Measurements from ENCODE around the gene SCAMP3. TPM values are rescaled to one million over a fixed set of nuclear protein-coding genes. Genes with fewer than 3 reads are reported as not detected.
"Not testable (repeated sequence)": the region's sequence is repeated elsewhere in the genome, so short reads cannot be mapped to it uniquely, and the experiment has no call there.

Gene SCAMP3
- polyA plus RNA-seq, 3 donors from 2014 or later: 101 to 182 (median 140) TPM

- Mint-ChIP-seq H3K36me3 (peaks cover 0 to 4% (median 4%) of the 10 kb centered on the region in 3 donors), H3K4me3 (peak overlapping the region; percentile 84 to 93 (median 88)), H3K4me1 (peaks cover 37 to 41% of the 10 kb centered on the region in 2 donors), H3K27ac (peak overlapping the region; percentile 93 to 99 (median 97)), H3K9me3 (peaks cover 0 to 6% (median 2%) of the 10 kb centered on the region in 6 donors), H3K27me3 (ENCODE audit: low read depth in 3 of 3) (peaks cover 14 to 27% (median 19%) of the 10 kb centered on the region in 3 donors)
- no peak for DNase-seq
Observed at GRCh38 chr1:155245163-155245524, 17.0 kb downstream of the SCAMP3 start.

DNA sequence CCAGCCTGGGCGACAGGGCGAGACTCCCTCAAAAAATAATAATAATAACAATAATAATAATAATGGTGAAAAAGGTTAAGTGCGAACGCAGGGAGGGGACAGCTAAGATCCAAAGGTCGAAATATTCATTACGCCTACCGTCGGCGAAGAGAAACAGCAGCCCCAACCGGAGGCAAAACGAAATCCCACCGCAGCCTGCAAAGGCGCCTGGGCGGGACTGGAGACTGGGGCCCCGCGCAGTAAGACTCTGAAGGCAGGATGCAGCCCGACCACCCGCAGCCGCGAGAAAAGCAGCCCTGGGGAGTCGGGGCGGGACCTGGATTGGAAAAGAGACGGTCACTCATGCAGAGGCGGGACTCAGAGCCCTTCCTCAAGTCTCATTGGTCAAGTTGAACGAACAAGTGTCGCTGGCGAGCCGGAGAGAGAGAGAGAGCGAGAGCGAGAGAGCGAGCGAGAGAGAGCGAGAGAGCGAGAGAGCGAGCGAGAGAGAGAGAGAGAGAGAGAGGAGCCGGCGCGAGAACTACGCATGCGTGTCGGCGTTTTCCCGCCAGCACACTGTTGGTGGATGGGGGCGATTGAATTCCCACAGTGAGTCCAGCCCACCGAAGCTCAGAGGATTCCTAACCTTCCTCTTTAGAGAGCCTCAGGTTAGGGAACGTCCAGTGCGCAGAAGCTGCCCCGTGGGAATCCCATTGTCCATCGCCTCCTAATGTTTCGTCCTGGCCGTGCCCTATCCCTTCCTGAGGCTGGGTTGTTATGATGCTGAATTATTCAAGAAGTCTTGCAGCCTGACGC is 17.6 kb downstream of the SCAMP3 start:
- peak overlapping the region; percentile 93 to 99 (median 97) for H3K27ac Mint-ChIP-seq
- peaks cover 0 to 4% (median 4%) of the 10 kb centered on the region in 3 donors for H3K36me3 Mint-ChIP-seq
- H3K4me3 Mint-ChIP-seq: peak overlapping the region; percentile 84 to 93 (median 88)
- peaks cover 14 to 27% (median 19%) of the 10 kb centered on the region in 3 donors for H3K27me3 Mint-ChIP-seq (ENCODE audit: low read depth in 3 of 3)
- H3K9me3 Mint-ChIP-seq: peaks cover 0 to 6% (median 2%) of the 10 kb centered on the region in 6 donors
- peak; percentile 97 to 99 (median 98) for DNase-seq
- H3K4me1 Mint-ChIP-seq: peaks cover 39 to 45% of the 10 kb centered on the region in 2 donors

GRCh38 chr1:155242805-155243358 is 19.3 kb downstream of the SCAMP3 start:
- no peak for DNase-seq
- Mint-ChIP-seq H3K4me3 (peak overlapping the region; percentile 52 to 86 (median 66)), H3K36me3 (peaks cover 0 to 10% (median 4%) of the 10 kb centered on the region in 3 donors), H3K4me1 (peaks cover 41 to 45% of the 10 kb centered on the region in 2 donors), H3K27me3 (ENCODE audit: low read depth in 3 of 3) (peaks cover 12 to 27% (median 19%) of the 10 kb centered on the region in 3 donors), H3K27ac (peak overlapping the region in 5 of 6 donors; percentile 12 to 99 (median 73)), H3K9me3 (peaks cover 0 to 6% (median 2%) of the 10 kb centered on the region in 6 donors)

DNA sequence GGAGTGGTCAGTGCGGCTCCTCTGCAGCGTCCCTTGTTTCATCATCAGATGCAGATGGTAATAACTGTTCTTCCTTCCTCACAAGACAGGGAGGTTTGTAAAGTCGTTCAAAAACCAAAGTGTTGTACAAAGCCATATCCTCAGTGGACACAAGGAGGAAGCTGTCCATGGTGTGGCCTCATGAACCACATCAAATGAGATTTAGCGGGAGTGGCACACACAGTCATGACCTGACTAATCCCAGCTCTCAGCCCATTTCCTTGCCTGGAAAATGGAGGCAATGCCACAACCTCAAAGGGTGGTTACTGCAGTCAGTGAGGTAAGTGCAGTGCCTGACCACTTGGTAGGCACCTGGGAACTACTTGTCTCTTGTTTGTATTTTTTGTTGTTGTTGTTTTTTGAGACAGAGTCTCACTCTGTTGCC is 20.3 kb downstream of the SCAMP3 start:
- Mint-ChIP-seq H3K36me3 (peaks cover under 1 to 16% (median 5%) of the 10 kb centered on the region in 3 donors), H3K4me3 (peak overlapping the region in 3 of 5 donors; percentile 38 to 91 (median 86)), H3K4me1 (peaks cover 41 to 45% of the 10 kb centered on the region in 2 donors), H3K27ac (peak overlapping the region; percentile 60 to 96 (median 87)), H3K27me3 (ENCODE audit: low read depth in 3 of 3) (peaks cover 12 to 27% (median 19%) of the 10 kb centered on the region in 3 donors), H3K9me3 (peaks cover 0 to 6% (median 2%) of the 10 kb centered on the region in 6 donors)
- DNase-seq: no peak

DNA sequence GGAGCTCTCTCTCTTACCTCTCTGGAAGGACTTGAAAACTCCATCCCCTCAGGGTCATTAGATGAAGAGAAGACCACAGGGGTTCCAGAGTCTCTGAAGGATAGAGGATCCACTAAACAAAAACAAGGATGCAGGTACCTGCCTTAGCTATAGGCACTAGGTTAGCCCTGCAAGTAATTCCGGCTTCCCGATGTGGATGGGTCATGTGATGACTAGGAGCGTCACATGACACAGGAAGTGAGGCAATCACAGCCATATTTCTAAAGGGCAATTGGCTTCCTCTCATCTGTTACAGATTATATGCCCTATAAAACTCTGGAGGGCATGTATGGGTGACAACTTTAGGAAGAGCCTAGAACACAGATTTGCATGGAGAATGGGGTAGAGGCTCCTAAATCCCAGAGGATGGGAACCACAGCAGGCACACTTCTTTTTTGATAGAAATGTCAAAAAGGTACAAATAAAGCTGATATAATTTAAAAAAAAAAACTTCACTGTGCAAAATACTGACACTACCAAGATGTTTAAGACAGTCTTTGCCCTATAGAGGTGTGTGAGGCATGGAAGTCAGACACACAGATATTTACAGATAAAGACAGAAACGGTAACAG is 21.0 kb downstream of the SCAMP3 start:
- H3K9me3 Mint-ChIP-seq: peaks cover 0 to 6% (median 2%) of the 10 kb centered on the region in 6 donors
- peak overlapping the region; percentile 86 to 94 (median 91) for H3K4me3 Mint-ChIP-seq
- DNase-seq: peak; percentile 70 to 74 (median 72)
- H3K4me1 Mint-ChIP-seq: peaks cover 41 to 45% of the 10 kb centered on the region in 2 donors
- peak overlapping the region; percentile 75 to 96 (median 90) for H3K27ac Mint-ChIP-seq
- peaks cover 4 to 22% (median 11%) of the 10 kb centered on the region in 3 donors for H3K36me3 Mint-ChIP-seq
- peaks cover 12 to 26% (median 16%) of the 10 kb centered on the region in 3 donors for H3K27me3 Mint-ChIP-seq (ENCODE audit: low read depth in 3 of 3)

GRCh38 chr1:155236451-155236850 is 25.7 kb downstream of the SCAMP3 start:
- H3K4me3 Mint-ChIP-seq: no peak overlapping the region
- no peak for DNase-seq
- no peaks in the 10 kb centered on the region for H3K9me3 Mint-ChIP-seq
- H3K4me1 Mint-ChIP-seq: peaks cover 18 to 20% of the 10 kb centered on the region in 2 donors
- H3K27me3 Mint-ChIP-seq (ENCODE audit: low read depth in 3 of 3): peaks cover 0 to 2% (median 0%) of the 10 kb centered on the region in 3 donors
- peak overlapping the region in 1 of 6 donors; percentile 36 for H3K27ac Mint-ChIP-seq
- peaks cover 9 to 26% (median 12%) of the 10 kb centered on the region in 3 donors for H3K36me3 Mint-ChIP-seq

DNA sequence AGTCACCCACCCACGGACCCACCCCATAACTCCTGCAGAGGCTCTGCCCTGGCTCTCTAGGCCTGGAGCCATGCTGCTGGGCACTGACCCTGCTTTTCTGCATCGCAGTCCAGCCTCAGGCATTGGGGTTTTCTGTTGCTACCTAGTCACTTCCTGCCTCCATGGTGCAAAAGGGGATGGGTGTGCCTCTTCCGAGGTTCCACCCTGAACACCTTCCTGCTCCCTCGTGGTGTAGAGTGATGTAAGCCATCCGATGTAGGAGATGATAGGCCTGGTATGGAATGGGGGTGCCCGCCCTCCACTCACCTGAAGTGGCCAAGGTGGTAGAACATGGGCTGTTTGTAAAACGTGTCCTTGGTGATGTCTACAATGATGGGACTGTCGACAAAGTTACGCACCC is 26.8 kb downstream of the SCAMP3 start:
- H3K9me3 Mint-ChIP-seq; H3K4me1 Mint-ChIP-seq; H3K27me3 Mint-ChIP-seq (ENCODE audit: low read depth in 3 of 3); H3K27ac Mint-ChIP-seq; H3K4me3 Mint-ChIP-seq; DNase-seq: not testable (repeated sequence)
- peaks cover 9 to 26% (median 12%) of the 10 kb centered on the region in 3 donors for H3K36me3 Mint-ChIP-seq

- H3K4me1 Mint-ChIP-seq; H3K4me3 Mint-ChIP-seq; H3K27ac Mint-ChIP-seq; H3K27me3 Mint-ChIP-seq (ENCODE audit: low read depth in 3 of 3); DNase-seq; H3K9me3 Mint-ChIP-seq: not testable (repeated sequence)
- peaks cover 9 to 22% (median 12%) of the 10 kb centered on the region in 3 donors for H3K36me3 Mint-ChIP-seq
Observed at GRCh38 chr1:155233502-155233901, 28.7 kb downstream of the SCAMP3 start.

DNA sequence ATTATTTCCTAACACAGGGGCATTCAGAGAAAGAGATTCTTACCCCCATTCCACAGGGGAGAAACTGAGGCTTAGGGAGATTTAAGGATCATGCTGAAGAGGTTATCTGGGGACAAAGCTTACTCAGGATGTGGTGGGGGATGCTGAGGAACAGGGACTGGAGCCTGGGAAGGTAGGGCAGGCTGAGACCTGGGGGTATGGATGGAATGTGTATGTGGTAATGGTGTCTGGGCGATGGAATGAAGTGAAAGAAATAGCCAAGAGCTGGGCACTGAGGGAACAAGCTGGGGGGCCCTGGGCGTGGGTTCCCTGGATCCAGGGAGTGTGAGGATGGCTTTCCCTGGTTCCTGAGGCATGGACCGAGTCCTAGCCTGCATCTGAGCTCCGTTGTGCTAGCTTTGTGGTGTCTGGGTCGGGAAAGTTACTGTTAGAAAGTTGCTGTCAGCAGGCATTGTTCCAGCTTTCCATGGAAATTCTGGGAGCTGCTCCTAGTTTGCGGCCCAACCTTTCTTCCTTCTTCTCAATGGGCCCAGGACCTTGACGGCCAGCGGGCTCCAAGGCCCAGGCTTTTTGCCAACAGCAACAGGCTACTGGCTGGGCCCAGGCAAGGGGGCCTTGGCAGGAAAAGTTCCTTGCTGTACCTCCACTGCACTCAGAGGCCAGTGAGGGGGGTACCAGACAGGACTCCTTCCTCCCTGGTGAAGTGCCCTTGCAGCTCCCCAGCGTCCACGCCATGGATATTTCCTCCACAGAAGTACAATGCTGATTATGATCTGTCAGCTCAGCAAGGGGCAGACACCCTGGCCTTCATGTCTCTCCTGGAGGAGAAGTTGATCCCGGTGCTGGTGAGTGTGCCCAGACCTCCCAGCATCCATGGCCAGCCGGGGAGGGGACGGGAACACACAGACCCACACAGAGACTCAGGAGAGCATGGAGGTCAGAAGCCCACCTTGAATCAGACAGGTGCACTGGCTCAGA is 29.9 kb downstream of the SCAMP3 start:
- H3K4me1 Mint-ChIP-seq; H3K27ac Mint-ChIP-seq; H3K9me3 Mint-ChIP-seq; DNase-seq; H3K27me3 Mint-ChIP-seq (ENCODE audit: low read depth in 3 of 3); H3K4me3 Mint-ChIP-seq: not testable (repeated sequence)
- H3K36me3 Mint-ChIP-seq: peaks cover 9 to 17% (median 12%) of the 10 kb centered on the region in 3 donors

- H3K27ac Mint-ChIP-seq: peak overlapping the region in 1 of 6 donors; percentile 5
- not testable (repeated sequence) for H3K4me3 Mint-ChIP-seq, DNase-seq, H3K36me3 Mint-ChIP-seq, H3K9me3 Mint-ChIP-seq
- H3K4me1 Mint-ChIP-seq: peaks cover 18 to 20% of the 10 kb centered on the region in 2 donors
- H3K27me3 Mint-ChIP-seq (ENCODE audit: low read depth in 3 of 3): peaks cover 7 to 13% (median 10%) of the 10 kb centered on the region in 3 donors
Observed at GRCh38 chr1:155231302-155231701, 30.9 kb downstream of the SCAMP3 start.

DNA sequence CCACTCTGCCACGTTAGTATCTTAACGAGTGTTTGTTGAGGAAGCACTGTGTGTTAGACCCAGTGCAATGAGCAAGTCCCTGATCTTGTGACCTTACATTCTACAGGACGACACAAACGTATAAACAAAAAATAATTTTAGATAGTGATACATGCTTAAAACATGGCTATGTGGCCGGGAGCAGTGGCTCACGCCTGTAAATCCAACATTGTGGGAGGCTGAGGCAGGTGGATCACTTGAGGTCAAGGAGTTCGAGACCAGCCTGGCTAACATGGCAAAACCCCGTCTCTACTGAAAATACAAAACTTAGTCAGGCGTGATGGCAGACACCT is 34.1 kb downstream of the SCAMP3 start:
- H3K9me3 Mint-ChIP-seq: no peaks in the 10 kb centered on the region
- H3K4me3 Mint-ChIP-seq: peak overlapping the region; percentile 76 to 92 (median 87)

DNA sequence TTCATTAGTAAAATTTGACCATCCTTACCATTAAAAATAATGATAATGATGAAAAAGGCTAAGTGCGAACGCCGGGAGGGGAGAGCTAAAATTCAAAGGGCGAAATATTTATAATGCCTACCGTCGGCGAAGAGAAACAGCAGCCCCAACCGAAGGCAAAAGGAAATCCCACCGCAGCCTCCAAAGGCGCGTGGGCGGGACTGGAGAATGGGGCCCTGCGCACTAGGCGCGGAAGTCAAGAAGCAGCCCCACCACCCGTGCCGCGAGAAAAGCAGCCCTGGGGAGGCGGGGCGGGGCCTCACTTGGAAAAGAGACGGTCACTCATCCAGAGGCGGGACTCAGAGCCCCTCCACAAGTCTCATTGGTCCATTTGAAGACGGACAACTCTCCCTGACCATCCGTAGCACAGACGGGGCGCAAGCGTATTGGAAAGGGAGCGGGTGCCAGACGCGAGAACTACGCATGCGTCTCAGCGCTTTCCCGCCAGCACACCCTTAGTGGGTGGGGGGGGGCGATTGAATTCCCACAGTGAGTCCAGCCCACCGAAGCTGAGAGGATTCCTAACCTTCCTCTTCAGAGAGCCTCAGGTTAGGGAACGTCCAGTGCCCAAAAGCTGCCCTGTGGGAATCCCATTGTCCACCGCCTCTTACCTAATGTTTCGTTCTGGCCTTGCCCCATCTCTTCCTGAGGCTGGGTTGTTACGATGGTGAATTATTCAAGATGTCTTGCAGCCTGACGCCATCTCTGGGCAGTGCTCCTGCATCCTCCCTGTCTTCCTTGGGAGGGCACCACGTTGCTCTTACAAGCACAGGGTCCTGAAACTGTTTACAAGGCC is 34.7 kb downstream of the SCAMP3 start:
- DNase-seq: peak; percentile 98 to 99 (median 98)
- Mint-ChIP-seq H3K27ac (peak overlapping the region; percentile 84 to 95 (median 92)), H3K4me1 (peaks cover 23 to 25% of the 10 kb centered on the region in 2 donors), H3K4me3 (peak overlapping the region; percentile 76 to 92 (median 87)), H3K9me3 (no peaks in the 10 kb centered on the region), H3K36me3 (no peaks in the 10 kb centered on the region), H3K27me3 (ENCODE audit: low read depth in 3 of 3) (peaks cover 7 to 14% (median 12%) of the 10 kb centered on the region in 3 donors)

More for the DNA sequence above, 34.1 kb downstream of the SCAMP3 start:
- Mint-ChIP-seq H3K4me1 (peaks cover 23 to 25% of the 10 kb centered on the region in 2 donors), H3K27ac (peak overlapping the region; percentile 84 to 95 (median 92)), H3K27me3 (ENCODE audit: low read depth in 3 of 3) (peaks cover 7 to 14% (median 12%) of the 10 kb centered on the region in 3 donors), H3K36me3 (no peaks in the 10 kb centered on the region)
- DNase-seq: no peak
